GM18498 (cell line): ENCODE data around the gene ECI1.

Experiments
- ATAC-seq: cut with Tn5 transposase; IDR thresholded peaks from one replicate; pipeline ENCODE4 v1.9.1; 2021; ENCODE audit warnings: mild to moderate bottlenecking, moderate library complexity; ENCODE audit not compliant: unreplicated experiment

Gene ECI1

DNA sequence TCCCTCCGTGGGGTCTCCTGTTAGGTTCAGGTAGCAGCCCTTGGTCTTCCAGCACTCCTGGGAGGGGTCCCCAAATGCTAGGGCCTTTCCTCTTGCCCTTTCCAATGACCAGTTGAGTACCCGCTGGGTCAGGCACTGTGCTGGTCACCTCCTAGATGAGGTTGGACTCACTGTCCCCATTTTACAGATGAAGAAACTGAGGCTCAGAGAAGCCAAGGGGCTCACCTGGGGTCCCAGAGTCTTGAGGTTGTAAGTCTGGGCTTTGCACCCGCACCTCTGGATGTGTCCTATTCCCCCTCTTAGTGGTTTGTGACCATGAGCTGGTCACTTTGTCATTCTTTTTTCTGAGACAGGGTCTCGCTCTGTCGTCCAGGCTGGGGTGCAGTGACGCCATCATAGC lies 53.6 kb downstream of the ECI1 start:
- ATAC-seq: no peak

DNA sequence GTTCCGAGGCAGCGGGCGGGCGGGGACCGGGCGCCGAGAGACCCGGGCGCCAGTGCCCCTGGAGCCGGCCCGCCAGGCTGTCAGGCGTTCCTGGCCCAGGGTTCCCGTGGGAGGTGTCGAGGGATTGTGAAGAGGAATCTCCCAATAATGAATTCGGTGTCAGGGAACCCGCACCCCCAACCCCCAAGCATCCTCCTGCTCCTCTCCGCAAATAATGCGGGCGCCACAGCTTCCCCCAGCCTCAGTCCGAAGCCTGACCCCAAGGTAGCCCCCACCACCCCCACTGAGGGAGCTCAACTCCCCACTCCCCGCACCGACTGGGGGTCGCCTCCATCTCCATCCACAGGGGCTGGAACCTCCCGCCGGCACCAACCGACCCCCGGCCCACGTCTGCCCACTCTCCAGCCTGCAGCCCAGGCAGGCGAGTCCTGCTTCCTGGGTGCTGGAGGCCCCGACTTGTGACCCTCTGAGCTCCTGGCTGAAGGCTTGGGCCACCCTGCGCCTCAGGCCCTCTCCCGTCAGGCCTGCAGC lies 54.3 kb downstream of the ECI1 start:
- ATAC-seq: no peak

DNA sequence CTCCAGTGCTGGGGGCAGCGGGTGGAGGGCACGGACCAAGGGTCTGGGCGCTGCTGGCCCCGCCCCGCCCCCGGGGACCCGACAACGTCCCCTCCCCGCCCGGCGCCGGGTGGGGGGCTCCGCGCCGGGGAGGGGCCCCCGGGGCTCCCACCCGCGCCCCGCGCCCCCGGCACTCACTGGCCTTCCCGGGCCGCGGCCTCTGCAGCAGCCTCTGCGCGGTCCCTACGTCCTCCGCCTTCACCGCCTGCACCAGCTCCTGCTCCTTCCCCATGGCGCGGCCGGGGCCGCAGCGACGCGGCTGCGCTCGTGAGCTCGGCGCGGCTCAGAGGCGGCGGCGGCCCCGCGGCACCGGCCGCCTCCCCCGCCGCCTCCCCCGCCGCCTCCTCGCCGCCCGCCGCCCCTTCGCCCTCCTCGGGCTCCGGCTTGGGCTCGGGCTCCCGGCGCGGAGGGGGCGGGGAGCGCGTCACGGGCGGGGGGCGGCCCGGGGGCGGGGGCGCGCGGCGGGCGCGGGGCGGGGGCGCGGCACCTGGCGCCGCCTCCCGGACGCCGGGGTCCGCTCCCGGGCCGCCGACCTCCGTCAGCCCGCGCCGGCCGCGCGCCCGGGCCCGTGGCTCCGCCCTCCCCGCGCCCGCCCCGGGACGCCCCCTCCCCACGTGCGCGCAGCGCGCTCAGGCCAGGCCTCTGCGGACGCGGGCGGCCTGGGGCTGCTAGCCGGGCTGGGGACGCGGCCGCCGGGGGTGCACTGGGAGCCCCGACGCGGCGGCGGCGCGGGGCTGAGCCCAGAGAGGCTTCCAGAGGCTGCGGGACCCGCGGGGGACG lies 55.0 kb downstream of the ECI1 start, which contains the start of gene CASKIN1:
Gene CASKIN1, minus strand, starts transcription at position 444 of the 819 bp plus-strand sequence. Its CDS starts 173 bp downstream, at position 271.
- ATAC-seq: no peak

DNA sequence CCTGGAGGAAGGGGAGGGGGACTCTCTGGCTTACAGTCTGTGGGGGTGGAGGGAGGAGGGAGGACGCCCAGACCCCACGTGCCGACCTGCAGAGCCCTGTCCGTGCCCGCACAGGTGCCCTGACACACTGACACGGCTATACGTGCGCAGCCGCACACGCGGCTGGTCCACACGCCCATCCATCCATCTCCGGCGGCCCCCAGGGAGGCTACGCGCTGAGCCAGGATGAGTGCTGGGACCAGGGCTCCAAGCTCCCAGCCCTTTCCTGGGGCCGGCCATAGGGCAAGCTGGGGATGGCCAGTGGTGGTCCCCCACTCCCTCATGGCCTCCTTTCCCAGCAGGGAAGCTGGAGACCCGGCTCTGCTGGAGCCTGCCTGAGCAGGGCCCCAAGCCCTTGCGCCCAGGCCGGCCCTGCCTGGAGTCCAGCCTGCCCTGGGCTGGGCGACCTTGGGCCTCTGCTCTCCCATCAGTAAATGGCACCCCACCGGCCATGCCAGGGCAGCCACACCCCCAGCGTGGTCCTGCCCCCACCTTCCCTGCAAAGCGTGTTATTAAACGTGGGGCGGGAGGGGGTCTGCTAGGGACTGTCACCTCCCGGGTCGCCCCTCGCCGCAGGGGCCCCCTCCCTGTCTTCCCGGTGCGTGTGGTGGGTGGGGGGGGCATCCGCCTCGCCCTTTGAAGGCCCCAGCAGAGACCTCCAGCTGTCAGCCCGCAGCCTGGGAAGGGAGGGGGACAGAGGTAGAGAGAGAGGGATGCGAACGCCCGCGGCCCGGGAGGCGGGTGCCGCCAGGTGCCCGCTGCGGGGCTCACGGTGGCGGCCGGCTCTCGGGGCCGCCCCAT lies 55.8 kb downstream of the ECI1 start:
- ATAC-seq: no peak

DNA sequence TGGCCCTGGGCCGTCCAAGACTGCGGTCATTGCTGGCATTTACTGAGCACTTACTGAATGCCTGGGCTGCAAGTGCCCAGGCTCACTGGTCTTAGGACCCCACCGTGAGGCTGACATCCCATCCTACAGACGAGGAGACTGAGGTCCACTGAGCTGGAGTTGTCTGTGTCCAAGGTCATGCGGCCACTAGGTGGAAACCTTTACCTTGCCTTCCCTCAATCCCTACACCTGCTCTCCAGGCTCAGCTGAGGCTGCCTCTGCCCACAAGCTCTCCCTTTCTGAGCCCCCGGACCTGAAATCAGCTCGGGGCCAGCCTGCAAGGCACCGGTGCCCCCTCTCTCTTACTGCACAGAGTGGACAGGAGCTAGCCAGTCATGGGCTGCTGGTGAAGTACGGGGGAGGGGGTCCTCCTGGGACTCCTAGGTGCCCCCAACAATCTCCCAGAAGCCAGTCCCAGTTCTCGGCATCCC lies 56.5 kb downstream of the ECI1 start:
- no peak for ATAC-seq

DNA sequence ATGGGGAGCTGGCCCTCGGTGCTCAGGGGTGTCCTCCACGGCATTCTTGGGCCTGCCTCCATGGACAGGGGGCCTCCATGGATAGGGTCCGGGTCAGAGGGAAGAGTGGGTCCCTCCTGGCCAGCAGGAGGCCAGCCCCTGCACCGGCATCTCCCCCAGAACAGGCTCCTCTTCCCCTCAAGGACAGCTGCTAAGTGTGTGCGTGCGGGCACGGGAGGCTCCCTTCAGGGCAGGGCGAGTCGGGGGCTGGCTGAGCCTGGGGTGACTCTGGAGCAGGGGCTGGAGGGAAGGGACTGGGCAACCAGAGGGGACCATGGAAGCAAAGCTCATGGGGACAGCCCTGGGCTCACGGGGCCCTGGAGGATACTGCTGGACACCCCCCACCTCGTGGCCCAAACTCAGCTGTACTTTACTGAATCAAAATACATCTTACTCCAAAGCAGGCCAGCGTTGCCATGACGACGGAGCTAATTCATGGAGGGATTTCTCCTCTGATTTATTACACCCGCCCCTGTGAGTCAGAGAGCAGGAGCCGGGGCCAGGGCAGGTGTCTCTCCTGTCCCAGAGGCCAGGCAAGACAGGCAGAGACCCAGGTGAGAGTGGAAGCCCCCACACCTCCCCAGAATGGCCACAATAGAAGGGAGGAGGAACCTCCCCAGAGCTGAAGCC lies 57.1 kb downstream of the ECI1 start:
- ATAC-seq: no peak

DNA sequence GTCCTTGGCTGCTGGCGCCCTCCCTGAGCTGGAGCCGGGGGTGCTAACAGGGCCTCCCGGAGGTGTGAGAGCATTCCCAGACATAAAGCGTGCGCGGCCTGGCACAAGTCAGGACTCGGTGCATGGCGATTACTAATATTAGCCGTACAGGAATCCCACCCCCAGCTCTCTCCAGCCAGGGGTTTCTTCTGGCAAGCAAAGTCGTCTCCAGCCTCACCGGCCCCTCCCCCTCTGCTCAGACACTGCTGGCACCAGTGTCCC lies 60.0 kb downstream of the ECI1 start:
- no peak for ATAC-seq

DNA sequence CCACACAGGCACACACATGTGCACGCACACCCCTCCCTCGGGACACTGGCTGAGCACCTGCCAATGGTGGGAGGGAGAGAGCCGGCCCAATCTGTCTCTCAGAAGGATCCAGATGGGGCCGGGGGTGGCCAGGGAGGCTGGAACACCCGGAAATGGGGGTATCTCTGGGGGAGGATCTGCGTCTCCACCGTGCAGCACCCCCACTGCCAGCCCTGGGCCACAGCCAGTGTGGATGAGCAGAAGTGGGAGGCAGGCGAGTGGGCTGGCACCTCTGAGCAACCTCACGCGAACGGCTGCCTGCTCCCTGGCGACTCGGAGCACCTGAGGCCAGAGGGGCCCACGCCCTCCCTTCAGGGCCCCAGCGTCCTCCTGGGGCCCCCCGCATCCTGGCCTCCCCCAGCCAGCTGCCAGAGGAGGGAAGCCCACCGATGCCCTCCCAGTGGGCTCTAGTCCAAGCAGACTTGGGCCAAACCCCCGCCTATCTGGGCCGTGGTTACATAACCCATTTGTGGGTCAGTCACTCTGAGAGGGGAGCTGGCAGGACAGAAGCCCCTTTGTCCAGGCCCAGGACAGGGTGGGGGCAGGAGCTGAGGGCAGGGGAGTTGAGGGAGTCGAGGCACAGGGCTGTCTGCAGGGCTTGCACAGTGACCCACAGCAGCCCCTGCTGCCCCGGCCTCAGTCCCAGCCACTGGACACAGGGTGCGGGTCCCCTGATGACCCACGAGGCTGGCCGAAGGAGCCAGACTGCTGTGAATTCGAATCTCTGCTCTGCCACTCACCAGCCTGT lies 60.5 kb downstream of the ECI1 start:
- ATAC-seq: no peak

DNA sequence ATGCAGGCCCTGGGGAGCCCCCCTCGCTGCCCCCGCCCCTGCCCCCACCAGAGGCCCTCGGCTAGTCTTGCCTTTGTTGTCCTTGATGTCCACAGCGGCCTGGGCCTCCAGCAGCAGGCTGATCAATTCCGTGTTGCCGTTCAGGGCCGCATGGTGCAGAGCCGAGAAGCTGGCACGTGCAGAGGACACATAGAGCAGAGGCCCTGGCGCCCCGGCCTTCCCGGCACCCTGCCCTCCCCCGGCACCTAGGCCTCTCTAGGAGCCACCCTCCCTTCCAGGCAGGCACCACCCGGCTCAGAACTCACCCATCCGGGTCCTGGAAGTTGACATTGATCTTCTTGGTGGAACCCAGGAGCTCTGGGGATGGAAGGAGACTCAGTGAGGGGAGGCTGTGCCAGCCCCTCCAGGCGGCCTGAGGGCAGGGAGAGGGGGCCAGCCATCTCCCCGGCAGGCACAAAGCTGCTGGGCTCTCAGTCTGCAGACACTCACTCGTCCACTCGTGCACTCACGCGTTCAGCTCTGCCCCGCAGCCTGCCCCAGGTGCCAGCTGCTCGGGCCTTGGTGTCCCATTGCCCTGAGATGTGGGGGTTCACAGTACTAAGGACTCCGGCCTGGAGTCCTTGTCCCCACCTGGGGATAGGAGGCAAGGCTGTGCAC lies 61.3 kb downstream of the ECI1 start:
- ATAC-seq: no peak
